ENCODE data around the gene ATP1A4.

DNA sequence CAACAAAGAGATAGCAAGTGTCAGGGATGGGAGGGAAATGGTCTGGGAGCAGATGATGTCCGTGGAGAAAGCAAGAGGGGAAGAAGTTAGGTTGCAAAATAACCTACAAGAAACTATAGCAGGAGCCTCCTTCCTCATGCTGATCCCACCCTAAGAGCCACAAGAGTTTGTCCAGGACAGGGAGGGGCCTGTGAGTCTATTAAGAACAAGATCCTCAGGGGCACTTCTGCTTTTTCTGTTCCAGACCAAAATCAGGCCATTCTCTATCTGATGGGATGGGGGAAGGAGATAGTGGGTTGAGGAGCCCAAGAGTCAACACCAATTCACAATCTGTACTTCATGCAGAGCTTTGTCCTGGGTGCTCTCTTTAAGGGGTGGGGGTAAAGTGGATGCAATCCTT lies 7.7 kb upstream of the ATP1A4 start:
- no peak for TF ChIP-seq POLR2A (IDR thresholded peaks at IDR 0.05)
- TF ChIP-seq, protein P1, sequence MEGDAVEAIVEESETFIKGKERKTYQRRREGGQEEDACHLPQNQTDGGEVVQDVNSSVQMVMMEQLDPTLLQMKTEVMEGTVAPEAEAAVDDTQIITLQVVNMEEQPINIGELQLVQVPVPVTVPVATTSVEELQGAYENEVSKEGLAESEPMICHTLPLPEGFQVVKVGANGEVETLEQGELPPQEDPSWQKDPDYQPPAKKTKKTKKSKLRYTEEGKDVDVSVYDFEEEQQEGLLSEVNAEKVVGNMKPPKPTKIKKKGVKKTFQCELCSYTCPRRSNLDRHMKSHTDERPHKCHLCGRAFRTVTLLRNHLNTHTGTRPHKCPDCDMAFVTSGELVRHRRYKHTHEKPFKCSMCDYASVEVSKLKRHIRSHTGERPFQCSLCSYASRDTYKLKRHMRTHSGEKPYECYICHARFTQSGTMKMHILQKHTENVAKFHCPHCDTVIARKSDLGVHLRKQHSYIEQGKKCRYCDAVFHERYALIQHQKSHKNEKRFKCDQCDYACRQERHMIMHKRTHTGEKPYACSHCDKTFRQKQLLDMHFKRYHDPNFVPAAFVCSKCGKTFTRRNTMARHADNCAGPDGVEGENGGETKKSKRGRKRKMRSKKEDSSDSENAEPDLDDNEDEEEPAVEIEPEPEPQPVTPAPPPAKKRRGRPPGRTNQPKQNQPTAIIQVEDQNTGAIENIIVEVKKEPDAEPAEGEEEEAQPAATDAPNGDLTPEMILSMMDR (IDR thresholded peaks at IDR 0.05 in 4 of 5, conservative IDR thresholded peaks at IDR 0.05 in 1 of 5), result no peak

All from gastrocnemius medialis (tissue), 4 donors.